ENCODE data around the gene EPHB4.

- TF ChIP-seq, protein P1, sequence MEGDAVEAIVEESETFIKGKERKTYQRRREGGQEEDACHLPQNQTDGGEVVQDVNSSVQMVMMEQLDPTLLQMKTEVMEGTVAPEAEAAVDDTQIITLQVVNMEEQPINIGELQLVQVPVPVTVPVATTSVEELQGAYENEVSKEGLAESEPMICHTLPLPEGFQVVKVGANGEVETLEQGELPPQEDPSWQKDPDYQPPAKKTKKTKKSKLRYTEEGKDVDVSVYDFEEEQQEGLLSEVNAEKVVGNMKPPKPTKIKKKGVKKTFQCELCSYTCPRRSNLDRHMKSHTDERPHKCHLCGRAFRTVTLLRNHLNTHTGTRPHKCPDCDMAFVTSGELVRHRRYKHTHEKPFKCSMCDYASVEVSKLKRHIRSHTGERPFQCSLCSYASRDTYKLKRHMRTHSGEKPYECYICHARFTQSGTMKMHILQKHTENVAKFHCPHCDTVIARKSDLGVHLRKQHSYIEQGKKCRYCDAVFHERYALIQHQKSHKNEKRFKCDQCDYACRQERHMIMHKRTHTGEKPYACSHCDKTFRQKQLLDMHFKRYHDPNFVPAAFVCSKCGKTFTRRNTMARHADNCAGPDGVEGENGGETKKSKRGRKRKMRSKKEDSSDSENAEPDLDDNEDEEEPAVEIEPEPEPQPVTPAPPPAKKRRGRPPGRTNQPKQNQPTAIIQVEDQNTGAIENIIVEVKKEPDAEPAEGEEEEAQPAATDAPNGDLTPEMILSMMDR (IDR thresholded peaks at IDR 0.05): no peak
- TF ChIP-seq ZFX (IDR thresholded peaks at IDR 0.05; ENCODE audit: borderline replicate concordance): no peak
Measured at GRCh38 chr7:100778061-100778621, 49.2 kb downstream of the EPHB4 start.
